Measurements from ENCODE around the gene HES7. TPM values are rescaled to one million over a fixed set of nuclear protein-coding genes. Genes with fewer than 3 reads are reported as not detected.
A peak's percentile ranks its signal among the peaks of the same experiment; 100 is the strongest.

HES7 gene
- total and polyA plus RNA-seq, 9 of the 15 experiments (the other 6 are each of a cell fraction or from before 2014, with no cell fraction given), result 0.03 to 1.7 (median 0.14) TPM; not detected in 1

GRCh38 chr17:8138672-8139371 is 14.9 kb upstream of the HES7 start (continued):
- no peak; the same call in 1 of the 2 replicates for TF ChIP-seq MGA (IDR thresholded peaks at IDR 0.05)
- TF ChIP-seq ZNF347 (CRISPR knock-in tag; IDR thresholded peaks at IDR 0.05; ENCODE audit: low read depth), result no peak
- TF ChIP-seq ZFX (CRISPR knock-in tag; IDR thresholded peaks at IDR 0.05), result peak; percentile 30; the same call in 1 of the 2 replicates
- TF ChIP-seq SNAPC5 (CRISPR knock-in tag; IDR thresholded peaks at IDR 0.05), result no peak
- TF ChIP-seq PML (IDR thresholded peaks at IDR 0.05; ENCODE audit: low read length), result peak; percentile 48; the same call in 1 of the 2 replicates
- no peak for TF ChIP-seq ZBTB5 (IDR thresholded peaks at IDR 0.05)
- TF ChIP-seq SMAD3 (CRISPR knock-in tag; conservative IDR thresholded peaks at IDR 0.05), result no peak
- peak; percentile 69 for TF ChIP-seq E2F1 (CRISPR knock-in tag; IDR thresholded peaks at IDR 0.05)
- no peak for TF ChIP-seq MTA1 (IDR thresholded peaks at IDR 0.05; ENCODE audit: borderline replicate concordance)
- no peak for TF ChIP-seq SREBF1 (IDR thresholded peaks at IDR 0.05; ENCODE audit: borderline replicate concordance, low read depth, low read length)
- TF ChIP-seq MYC (IDR thresholded peaks at IDR 0.05; ENCODE audit: low read depth, low read length), result peak; percentile 93
- no peak for TF ChIP-seq MYC (CRISPR knock-in tag; IDR thresholded peaks at IDR 0.05; ENCODE audit: borderline replicate concordance, low read depth)
- 0 out of 2 replicates have a peak, but pooled peaks have one; percentile 43 for TF ChIP-seq FOXJ2 (tag; IDR thresholded peaks at IDR 0.05)

Data from K562 (cell line).